Measurements from ENCODE around the gene NKX3-2. TPM values are rescaled to one million over a fixed set of nuclear protein-coding genes. Genes with fewer than 3 reads are reported as not detected.
"Not testable (repeated sequence)": the region's sequence is repeated elsewhere in the genome, so short reads cannot be mapped to it uniquely, and the experiment has no call there.

The NKX3-2 gene
- total RNA-seq (2012; rRNA removed) = 0.66 TPM in 1 of 2 replicates, not detected in the other

- H3K4me2 ChIP-seq (ENCODE audit: low read length) = peak within 1 kb of the TSS; percentile 81
- peak within 1 kb of the TSS; percentile 74 for H3K4me3 ChIP-seq (ENCODE audit: low read length)
- H3K9ac ChIP-seq (ENCODE audit: low read depth, low read length) = peak within 1 kb of the TSS; percentile 38
- H3K27me3 ChIP-seq (ENCODE audit: control insufficient read depth, insufficient read depth, low read length) = peaks cover 91% of the 10 kb centered on the region
- no peaks in the 10 kb centered on the region for H3K9me3 ChIP-seq (replicated peaks; ENCODE audit: low read length)
- peaks cover 14% of the 10 kb centered on the region for H3K4me1 ChIP-seq (ENCODE audit: control insufficient read depth, insufficient read depth, low read length)
- no peaks in the 10 kb centered on the region for H3K36me3 ChIP-seq (ENCODE audit: insufficient read depth, low read length)
These were observed at the start of gene NKX3-2 for GRCh38 chr4:13543839-13544605. Gene NKX3-2, minus strand, starts transcription at chr4:13544508. Its CDS starts 94 bp downstream, at chr4:13544414.

GRCh38 chr4:13592220-13592619 is 47.9 kb upstream of the NKX3-2 start:
- H3K9me3 ChIP-seq (replicated peaks; ENCODE audit: low read length) = no peaks in the 10 kb centered on the region
- no peaks in the 10 kb centered on the region for H3K4me1 ChIP-seq (ENCODE audit: control insufficient read depth, insufficient read depth, low read length)
- no peaks in the 10 kb centered on the region for H3K27me3 ChIP-seq (ENCODE audit: control insufficient read depth, insufficient read depth, low read length)
- no peak overlapping the region for H3K4me3 ChIP-seq (ENCODE audit: low read length)
- H3K9ac ChIP-seq (ENCODE audit: low read depth, low read length) = no peak overlapping the region
- peaks cover 62% of the 10 kb centered on the region for H3K36me3 ChIP-seq (ENCODE audit: insufficient read depth, low read length)
- no peak overlapping the region for H3K4me2 ChIP-seq (ENCODE audit: low read length)

- H3K4me1 ChIP-seq (ENCODE audit: control insufficient read depth, insufficient read depth, low read length) = no peaks in the 10 kb centered on the region
- H3K36me3 ChIP-seq (ENCODE audit: insufficient read depth, low read length) = peaks cover 59% of the 10 kb centered on the region
- H3K9me3 ChIP-seq (replicated peaks; ENCODE audit: low read length) = no peaks in the 10 kb centered on the region
- H3K4me3 ChIP-seq (ENCODE audit: low read length) = no peak overlapping the region
- no peak overlapping the region for H3K9ac ChIP-seq (ENCODE audit: low read depth, low read length)
- H3K4me2 ChIP-seq (ENCODE audit: low read length) = no peak overlapping the region
- no peaks in the 10 kb centered on the region for H3K27me3 ChIP-seq (ENCODE audit: control insufficient read depth, insufficient read depth, low read length)
These were observed 46.5 kb upstream of the NKX3-2 start for GRCh38 chr4:13590766-13591165.

GRCh38 chr4:13588954-13589353 is 44.6 kb upstream of the NKX3-2 start:
- Histone ChIP-seq H3K36me3 (ENCODE audit: insufficient read depth, low read length) (peaks cover 64% of the 10 kb centered on the region), H3K27me3 (ENCODE audit: control insufficient read depth, insufficient read depth, low read length) (no peaks in the 10 kb centered on the region), H3K4me1 (ENCODE audit: control insufficient read depth, insufficient read depth, low read length) (peaks cover 6% of the 10 kb centered on the region), H3K9me3 (replicated peaks; ENCODE audit: low read length) (no peaks in the 10 kb centered on the region), H3K9ac (ENCODE audit: low read depth, low read length) (no peak overlapping the region), H3K4me2 (ENCODE audit: low read length) (no peak overlapping the region), H3K4me3 (ENCODE audit: low read length) (no peak overlapping the region)

GRCh38 chr4:13584481-13584880 is 40.2 kb upstream of the NKX3-2 start:
- no peaks in the 10 kb centered on the region for H3K9me3 ChIP-seq (replicated peaks; ENCODE audit: low read length)
- H3K36me3 ChIP-seq (ENCODE audit: insufficient read depth, low read length) = peaks cover 79% of the 10 kb centered on the region
- no peak overlapping the region for H3K9ac ChIP-seq (ENCODE audit: low read depth, low read length)
- no peak overlapping the region for H3K4me2 ChIP-seq (ENCODE audit: low read length)
- H3K27me3 ChIP-seq (ENCODE audit: control insufficient read depth, insufficient read depth, low read length) = no peaks in the 10 kb centered on the region
- peaks cover 6% of the 10 kb centered on the region for H3K4me1 ChIP-seq (ENCODE audit: control insufficient read depth, insufficient read depth, low read length)
- no peak overlapping the region for H3K4me3 ChIP-seq (ENCODE audit: low read length)

GRCh38 chr4:13580036-13580435 is 35.7 kb upstream of the NKX3-2 start:
- H3K4me1 ChIP-seq (ENCODE audit: control insufficient read depth, insufficient read depth, low read length) = peaks cover 6% of the 10 kb centered on the region
- no peaks in the 10 kb centered on the region for H3K9me3 ChIP-seq (replicated peaks; ENCODE audit: low read length)
- no peaks in the 10 kb centered on the region for H3K27me3 ChIP-seq (ENCODE audit: control insufficient read depth, insufficient read depth, low read length)
- H3K4me3 ChIP-seq (ENCODE audit: low read length) = no peak overlapping the region
- H3K9ac ChIP-seq (ENCODE audit: low read depth, low read length) = no peak overlapping the region
- no peak overlapping the region for H3K4me2 ChIP-seq (ENCODE audit: low read length)
- peaks cover 83% of the 10 kb centered on the region for H3K36me3 ChIP-seq (ENCODE audit: insufficient read depth, low read length)

- no peaks in the 10 kb centered on the region for H3K4me1 ChIP-seq (ENCODE audit: control insufficient read depth, insufficient read depth, low read length)
- no peak overlapping the region for H3K9ac ChIP-seq (ENCODE audit: low read depth, low read length)
- H3K4me2 ChIP-seq (ENCODE audit: low read length) = no peak overlapping the region
- no peaks in the 10 kb centered on the region for H3K27me3 ChIP-seq (ENCODE audit: control insufficient read depth, insufficient read depth, low read length)
- H3K36me3 ChIP-seq (ENCODE audit: insufficient read depth, low read length) = peaks cover 80% of the 10 kb centered on the region
- H3K4me3 ChIP-seq (ENCODE audit: low read length) = no peak overlapping the region
- H3K9me3 ChIP-seq (replicated peaks; ENCODE audit: low read length) = no peaks in the 10 kb centered on the region
These were observed 33.4 kb upstream of the NKX3-2 start for GRCh38 chr4:13577660-13578059.

- Histone ChIP-seq H3K4me1 (ENCODE audit: control insufficient read depth, insufficient read depth, low read length) (no peaks in the 10 kb centered on the region), H3K9ac (ENCODE audit: low read depth, low read length) (no peak overlapping the region), H3K36me3 (ENCODE audit: insufficient read depth, low read length) (peaks cover 59% of the 10 kb centered on the region), H3K4me2 (ENCODE audit: low read length) (no peak overlapping the region), H3K27me3 (ENCODE audit: control insufficient read depth, insufficient read depth, low read length) (no peaks in the 10 kb centered on the region), H3K4me3 (ENCODE audit: low read length) (no peak overlapping the region), H3K9me3 (replicated peaks; ENCODE audit: low read length) (no peaks in the 10 kb centered on the region)
These were observed 26.6 kb upstream of the NKX3-2 start for GRCh38 chr4:13570916-13571315.

GRCh38 chr4:13567125-13567524 is 22.8 kb upstream of the NKX3-2 start:
- H3K4me1 ChIP-seq (ENCODE audit: control insufficient read depth, insufficient read depth, low read length) = no peaks in the 10 kb centered on the region
- peaks cover 41% of the 10 kb centered on the region for H3K36me3 ChIP-seq (ENCODE audit: insufficient read depth, low read length)
- H3K27me3 ChIP-seq (ENCODE audit: control insufficient read depth, insufficient read depth, low read length) = no peaks in the 10 kb centered on the region

GRCh38 chr4:13562876-13563275 is 18.6 kb upstream of the NKX3-2 start:
- H3K4me2 ChIP-seq (ENCODE audit: low read length) = no peak overlapping the region
- no peaks in the 10 kb centered on the region for H3K27me3 ChIP-seq (ENCODE audit: control insufficient read depth, insufficient read depth, low read length)
- no peaks in the 10 kb centered on the region for H3K9me3 ChIP-seq (replicated peaks; ENCODE audit: low read length)
- peaks cover 7% of the 10 kb centered on the region for H3K36me3 ChIP-seq (ENCODE audit: insufficient read depth, low read length)
- H3K9ac ChIP-seq (ENCODE audit: low read depth, low read length) = no peak overlapping the region
- H3K4me3 ChIP-seq (ENCODE audit: low read length) = no peak overlapping the region
- H3K4me1 ChIP-seq (ENCODE audit: control insufficient read depth, insufficient read depth, low read length) = peaks cover 13% of the 10 kb centered on the region

More at GRCh38 chr4:13567125-13567524, 22.8 kb upstream of the NKX3-2 start:
- Histone ChIP-seq H3K4me3 (ENCODE audit: low read length) (no peak overlapping the region), H3K9me3 (replicated peaks; ENCODE audit: low read length) (no peaks in the 10 kb centered on the region), H3K9ac (ENCODE audit: low read depth, low read length) (no peak overlapping the region), H3K4me2 (ENCODE audit: low read length) (no peak overlapping the region)

GRCh38 chr4:13561673-13562072 is 17.4 kb upstream of the NKX3-2 start:
- Histone ChIP-seq H3K27me3 (ENCODE audit: control insufficient read depth, insufficient read depth, low read length) (no peaks in the 10 kb centered on the region), H3K9ac (ENCODE audit: low read depth, low read length) (no peak overlapping the region), H3K9me3 (replicated peaks; ENCODE audit: low read length) (no peaks in the 10 kb centered on the region), H3K36me3 (ENCODE audit: insufficient read depth, low read length) (peaks cover 7% of the 10 kb centered on the region), H3K4me3 (ENCODE audit: low read length) (no peak overlapping the region), H3K4me1 (ENCODE audit: control insufficient read depth, insufficient read depth, low read length) (peaks cover 13% of the 10 kb centered on the region), H3K4me2 (ENCODE audit: low read length) (no peak overlapping the region)

GRCh38 chr4:13560111-13560510 is 15.8 kb upstream of the NKX3-2 start:
- H3K9ac ChIP-seq (ENCODE audit: low read depth, low read length); H3K9me3 ChIP-seq (replicated peaks; ENCODE audit: low read length); H3K4me3 ChIP-seq (ENCODE audit: low read length); H3K4me2 ChIP-seq (ENCODE audit: low read length); H3K27me3 ChIP-seq (ENCODE audit: control insufficient read depth, insufficient read depth, low read length); H3K36me3 ChIP-seq (ENCODE audit: insufficient read depth, low read length): not testable (repeated sequence)
- peaks cover 13% of the 10 kb centered on the region for H3K4me1 ChIP-seq (ENCODE audit: control insufficient read depth, insufficient read depth, low read length)
